ENCODE measurements around the gene BCLAF1.

DNA sequence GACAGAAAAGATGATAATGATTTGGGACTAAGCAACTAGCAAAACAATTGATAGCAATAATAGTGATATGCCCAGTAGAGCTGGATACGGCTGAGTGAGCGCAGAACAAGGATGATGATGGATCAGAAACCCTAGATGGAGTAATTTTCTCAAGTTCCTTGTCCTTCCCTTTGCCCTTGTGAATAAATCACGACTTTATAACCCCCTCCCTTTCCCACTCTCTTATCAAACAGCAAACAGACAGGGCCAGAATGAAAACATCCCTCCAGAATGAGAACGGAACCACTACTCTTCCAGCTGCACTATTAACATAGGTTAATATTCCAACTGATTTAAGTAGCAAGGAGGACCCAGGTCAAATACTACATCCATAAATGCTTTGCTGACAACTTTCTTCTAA is 38.3 kb downstream of the BCLAF1 start:
- no peak for TF ChIP-seq POLR2A (IDR thresholded peaks at IDR 0.05)
- TF ChIP-seq, protein P1, sequence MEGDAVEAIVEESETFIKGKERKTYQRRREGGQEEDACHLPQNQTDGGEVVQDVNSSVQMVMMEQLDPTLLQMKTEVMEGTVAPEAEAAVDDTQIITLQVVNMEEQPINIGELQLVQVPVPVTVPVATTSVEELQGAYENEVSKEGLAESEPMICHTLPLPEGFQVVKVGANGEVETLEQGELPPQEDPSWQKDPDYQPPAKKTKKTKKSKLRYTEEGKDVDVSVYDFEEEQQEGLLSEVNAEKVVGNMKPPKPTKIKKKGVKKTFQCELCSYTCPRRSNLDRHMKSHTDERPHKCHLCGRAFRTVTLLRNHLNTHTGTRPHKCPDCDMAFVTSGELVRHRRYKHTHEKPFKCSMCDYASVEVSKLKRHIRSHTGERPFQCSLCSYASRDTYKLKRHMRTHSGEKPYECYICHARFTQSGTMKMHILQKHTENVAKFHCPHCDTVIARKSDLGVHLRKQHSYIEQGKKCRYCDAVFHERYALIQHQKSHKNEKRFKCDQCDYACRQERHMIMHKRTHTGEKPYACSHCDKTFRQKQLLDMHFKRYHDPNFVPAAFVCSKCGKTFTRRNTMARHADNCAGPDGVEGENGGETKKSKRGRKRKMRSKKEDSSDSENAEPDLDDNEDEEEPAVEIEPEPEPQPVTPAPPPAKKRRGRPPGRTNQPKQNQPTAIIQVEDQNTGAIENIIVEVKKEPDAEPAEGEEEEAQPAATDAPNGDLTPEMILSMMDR (IDR thresholded peaks at IDR 0.05): no peak

Measured in ovary (tissue), 3 donors.